HG03565 (cell line): ENCODE data around the gene TSBP1.
"Not testable (repeated sequence)": the region's sequence is repeated elsewhere in the genome, so short reads cannot be mapped to it uniquely, and the experiment has no call there.

Experiments used
- ATAC-seq: cut with Tn5 transposase; IDR thresholded peaks from one replicate; pipeline ENCODE4 v1.9.1; 2021; ENCODE audit warnings: mild to moderate bottlenecking, moderate library complexity; ENCODE audit not compliant: unreplicated experiment

Gene TSBP1

DNA sequence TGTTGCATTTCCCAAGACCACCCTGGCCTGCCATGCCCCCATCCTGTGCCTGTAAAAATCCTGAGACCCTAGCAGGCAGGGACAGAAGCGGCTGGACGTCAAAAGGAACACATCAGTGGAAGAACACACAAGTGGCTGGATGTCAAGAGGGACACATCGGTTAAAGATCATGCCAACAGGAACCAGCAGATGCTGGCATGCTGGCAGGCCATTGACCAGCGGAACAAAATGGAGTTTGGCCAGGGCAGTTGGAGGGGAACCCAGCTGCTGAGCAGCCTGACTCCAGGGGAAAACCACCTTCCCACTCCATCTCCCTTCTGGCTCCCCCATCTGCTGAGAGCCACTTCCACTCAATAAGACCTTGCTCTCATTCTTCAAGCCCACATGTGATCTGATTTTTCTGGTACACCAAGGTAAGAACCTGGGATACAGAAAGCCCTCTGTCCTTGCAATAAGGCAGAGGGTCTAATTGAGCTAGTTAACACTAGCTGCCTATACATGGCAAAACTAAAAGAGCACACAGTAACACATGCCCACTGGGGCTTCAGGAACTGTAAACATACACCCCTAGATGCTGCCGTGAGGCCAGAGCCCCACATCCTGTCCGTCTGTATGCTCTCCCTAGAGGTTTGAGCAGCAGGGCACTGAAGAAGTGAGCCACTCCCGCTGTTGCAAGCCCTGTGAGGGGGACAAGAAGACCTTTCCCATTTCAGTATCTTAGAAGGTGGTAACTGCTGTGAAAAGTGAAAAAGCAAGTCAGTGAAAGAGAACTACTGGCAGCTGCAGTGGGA lies 4.2 kb upstream of the TSBP1 start:
- ATAC-seq, result no peak

DNA sequence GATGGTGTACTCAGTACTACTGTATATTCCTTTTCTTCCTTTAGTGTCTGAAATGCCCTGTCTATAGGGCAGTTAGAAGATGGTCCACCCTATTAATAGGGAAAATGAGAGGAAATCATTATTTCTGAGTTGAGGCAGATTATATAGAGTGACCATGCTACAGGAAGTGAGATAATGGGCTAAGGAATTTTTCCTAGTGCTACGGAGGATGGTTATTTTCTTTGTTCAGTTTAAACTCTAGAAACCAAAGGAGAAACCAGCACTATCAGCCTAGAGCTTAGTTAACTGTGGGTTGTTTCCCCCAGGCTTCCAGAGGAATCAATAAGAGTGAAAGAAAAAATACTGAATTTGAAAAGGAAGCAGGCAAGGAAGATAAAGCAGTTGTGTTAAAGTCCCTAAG lies 474 bp downstream of the TSBP1 start:
- ATAC-seq, result no peak

DNA sequence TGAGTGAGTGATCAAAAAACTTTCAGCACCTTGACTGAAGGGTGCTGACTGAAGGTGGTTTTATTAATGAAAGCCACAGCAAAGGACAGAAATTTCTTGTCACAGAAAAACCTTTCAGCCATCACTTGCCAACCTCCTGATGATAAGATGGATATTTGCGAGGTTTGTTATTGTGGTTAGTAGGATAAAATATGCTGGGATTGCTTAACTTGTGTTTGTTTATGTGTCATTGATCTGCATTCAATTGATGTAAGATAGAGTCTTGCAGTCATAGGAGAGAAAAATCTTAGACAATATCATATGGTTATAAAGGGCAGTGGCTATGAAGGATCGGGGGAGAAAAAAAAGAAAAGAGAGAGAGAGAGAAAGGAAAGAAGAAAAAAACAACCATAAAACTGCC lies 1.2 kb downstream of the TSBP1 start:
- no peak for ATAC-seq

DNA sequence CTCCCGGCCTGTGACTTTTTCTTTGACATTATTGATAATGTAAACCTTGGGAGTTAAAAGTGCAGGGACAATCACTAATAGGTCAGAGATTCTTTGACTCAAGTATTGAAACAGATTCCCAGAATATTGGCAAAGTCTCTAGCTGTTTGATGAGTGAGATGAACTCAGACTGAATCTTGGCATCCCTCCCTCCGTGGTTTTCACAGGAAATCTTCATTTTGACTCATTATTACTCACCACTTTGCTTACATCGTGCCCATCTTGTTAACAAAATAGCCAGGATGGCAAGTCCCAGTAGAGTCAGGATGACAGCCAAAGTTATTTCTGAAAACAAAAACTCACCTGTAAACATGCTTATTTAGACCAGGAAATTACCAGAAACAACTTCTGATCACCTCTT lies 2.0 kb downstream of the TSBP1 start:
- no peak for ATAC-seq

DNA sequence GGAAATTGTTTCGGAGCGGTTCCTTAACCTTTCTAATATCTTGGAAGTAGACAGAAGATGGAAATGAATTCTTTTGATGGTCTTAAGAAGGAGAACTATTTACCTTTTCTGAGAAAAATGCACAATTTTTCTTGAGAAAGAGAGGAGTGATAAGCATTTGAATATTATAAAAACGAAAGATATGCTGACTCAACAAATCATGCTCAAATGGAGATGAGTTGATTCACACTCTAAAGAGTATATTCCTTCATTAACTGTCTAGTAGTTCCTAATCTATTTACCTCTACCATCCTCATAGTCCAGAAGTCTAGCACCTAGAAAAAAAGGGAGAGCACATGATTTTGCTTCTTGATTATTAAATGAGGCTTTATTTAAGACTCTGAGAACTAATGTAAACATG lies 4.1 kb downstream of the TSBP1 start:
- no peak for ATAC-seq

DNA sequence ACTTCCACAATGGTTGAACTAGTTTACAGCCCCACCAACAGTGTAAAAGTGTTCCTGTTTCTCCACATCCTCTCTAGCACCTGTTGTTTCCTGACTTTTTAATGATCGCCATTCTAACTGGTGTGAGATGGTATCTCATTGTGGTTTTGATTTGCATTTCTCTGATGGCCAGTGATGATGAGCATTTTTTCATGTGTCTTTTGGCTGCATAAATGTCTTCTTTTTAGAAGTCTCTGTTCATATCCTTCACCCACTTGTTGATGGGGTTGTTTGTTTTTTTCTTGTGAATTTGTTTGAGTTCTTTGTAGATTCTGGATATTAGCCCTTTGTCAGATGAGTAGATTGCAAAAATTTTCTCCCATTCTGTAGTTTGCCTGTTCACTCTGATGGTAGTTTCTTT lies 12.5 kb downstream of the TSBP1 start:
- not testable (repeated sequence) for ATAC-seq

DNA sequence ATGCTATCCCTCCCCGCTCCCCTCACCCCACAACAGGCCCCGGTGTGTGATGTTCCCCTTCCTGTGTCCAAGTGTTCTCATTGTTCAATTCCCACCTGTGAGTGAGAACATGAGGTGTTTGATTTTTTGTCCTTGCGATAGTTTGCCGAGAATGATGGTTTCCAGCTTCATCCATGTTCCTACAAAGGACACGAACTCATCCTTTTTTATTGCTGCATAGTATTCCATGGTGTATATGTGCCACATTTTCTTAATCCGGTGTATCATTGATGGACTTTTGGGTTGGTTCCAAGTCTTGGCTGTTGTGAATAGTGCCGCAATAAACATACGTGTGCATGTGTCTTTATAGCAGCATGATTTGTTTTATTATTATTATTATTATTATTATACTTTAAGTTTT lies 13.2 kb downstream of the TSBP1 start:
- not testable (repeated sequence) for ATAC-seq

DNA sequence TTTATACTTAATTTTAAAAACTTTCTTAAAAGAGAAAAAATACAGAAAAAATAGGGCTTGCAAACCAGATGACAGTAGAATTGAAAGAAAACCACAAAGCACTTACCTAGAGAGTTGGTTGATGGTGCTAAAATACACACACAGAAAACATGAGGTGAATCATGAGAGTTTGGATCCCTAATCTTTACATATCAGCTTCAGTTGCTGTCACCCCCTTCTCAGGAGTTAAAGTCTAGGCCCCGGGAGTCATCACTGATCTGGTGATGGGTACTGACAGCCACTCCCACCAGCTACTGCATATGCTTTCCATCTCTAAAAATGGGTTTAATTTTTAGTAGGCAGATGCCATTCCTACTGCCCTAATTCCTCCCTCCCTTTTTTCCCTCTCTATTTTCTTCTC lies 16.7 kb downstream of the TSBP1 start:
- no peak for ATAC-seq

DNA sequence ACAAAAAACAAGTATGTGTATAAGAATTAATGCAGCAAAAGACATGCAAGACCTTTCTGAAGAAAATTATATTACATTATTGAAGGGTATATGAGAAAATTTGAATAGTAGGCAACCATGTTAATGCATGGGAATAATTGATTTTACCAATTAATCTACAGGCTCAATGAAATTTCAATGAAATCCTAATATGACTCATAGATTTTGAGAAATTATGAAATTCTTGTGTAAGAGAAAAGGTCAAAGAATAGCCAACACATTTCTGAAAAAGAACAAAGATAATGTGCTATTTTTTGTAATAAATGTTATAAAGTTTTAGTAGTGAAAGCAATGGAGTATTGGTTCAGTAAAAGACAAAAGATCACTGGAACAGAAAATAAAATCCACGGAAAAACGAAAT lies 18.4 kb downstream of the TSBP1 start:
- no peak for ATAC-seq

DNA sequence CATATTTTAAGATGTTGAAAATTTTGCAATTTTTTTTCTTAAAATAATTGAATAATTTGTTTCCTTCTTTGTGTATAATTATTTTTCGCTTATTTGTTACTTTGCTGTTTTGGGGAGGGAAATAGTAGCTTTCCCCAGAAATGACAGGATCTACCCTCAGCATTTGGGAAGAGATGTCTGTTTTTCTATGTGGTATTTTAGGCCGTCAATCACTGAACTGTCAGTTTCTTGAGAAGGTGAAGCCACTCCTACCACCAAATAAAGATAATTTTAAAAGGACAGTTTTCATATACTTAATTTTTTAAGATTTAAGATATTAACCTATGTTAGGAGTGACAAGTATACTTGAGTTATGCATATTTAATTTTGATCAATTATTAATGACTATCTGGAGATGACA lies 31.5 kb downstream of the TSBP1 start:
- ATAC-seq, result no peak

DNA sequence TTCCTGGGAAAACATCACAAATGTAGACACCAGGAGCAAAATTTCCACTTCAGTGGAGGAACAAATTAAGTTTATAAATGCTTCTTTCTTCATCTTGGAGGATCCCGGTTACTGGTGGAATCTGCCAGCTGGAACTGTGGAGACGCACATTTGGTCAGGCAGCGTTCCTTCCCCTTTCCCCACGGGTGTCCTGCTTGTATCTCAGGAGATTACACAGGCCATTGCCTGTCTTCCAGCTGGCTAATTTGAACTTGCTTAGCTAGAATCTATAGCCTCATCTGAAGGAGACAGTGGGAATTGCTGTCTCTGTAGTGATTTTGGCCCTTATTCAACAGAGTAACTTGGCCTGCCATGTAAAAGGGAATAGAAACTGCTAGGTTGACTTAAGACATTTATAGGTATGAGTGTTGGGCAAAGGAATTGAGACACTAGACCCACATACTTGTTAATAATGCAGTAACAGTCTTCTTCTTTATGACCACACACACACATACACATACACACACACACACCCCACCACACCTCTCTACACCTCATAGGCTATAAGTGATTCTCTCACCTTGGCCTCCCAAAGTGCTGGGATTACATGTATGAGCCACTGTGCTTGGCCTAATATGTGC lies 34.4 kb downstream of the TSBP1 start:
- no peak for ATAC-seq

DNA sequence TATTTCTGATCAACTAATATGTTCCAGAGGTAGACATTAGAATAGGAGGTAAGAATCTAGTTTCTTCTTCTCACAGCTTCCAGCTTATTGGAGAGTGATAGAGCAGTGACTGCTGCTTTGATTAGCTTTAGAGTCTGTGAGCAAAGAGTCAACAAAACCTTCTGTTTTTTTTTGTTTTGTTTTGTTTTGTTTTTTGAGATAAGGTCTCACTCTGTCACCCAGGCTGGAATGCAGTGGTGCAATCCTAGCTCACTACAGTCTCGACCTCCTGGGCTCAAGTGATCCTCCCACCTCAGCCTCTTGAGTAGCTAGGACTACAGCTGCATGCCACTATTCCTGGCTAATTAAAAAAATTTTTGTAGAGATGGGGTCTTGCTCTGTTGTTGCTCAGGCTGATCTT lies 39.3 kb downstream of the TSBP1 start:
- ATAC-seq, result no peak

DNA sequence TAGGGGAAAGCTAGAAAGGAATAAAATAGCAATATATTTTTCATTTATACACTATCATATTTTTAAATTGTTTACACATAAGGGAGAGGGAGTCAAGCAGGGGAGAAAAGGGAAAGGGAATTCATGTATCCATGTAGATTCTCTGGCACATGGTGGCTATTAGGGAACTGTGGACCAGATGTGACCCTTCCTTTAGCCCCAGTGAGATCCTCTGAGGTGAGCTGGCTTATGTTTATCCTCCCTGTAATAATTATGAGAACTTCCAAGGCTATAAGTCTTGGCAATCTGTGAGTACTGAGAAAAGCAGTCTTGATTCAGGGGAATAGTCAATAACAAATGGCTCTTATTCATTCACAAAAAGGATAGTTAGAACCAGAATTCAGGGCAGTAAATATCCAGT lies 42.6 kb downstream of the TSBP1 start:
- ATAC-seq, result no peak

DNA sequence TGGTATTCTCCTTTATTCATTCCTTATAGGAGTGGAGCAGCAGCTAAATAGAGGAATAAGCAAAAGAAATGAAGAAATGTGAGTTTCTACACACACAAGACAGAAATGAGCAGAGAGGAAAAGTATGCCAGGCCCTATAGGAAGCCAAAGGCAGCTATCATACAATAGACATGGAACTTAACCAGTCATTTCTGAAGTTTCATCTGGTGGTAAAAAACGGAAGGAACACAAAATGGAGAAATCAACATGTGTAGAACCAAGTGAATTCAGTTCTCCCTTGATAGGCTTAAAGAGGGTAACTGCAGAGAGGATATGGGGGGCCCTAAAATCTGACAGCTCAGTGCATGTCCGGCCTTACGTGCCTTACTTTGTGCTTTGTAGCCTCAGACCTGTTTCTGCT lies 44.6 kb downstream of the TSBP1 start:
- ATAC-seq, result no peak

DNA sequence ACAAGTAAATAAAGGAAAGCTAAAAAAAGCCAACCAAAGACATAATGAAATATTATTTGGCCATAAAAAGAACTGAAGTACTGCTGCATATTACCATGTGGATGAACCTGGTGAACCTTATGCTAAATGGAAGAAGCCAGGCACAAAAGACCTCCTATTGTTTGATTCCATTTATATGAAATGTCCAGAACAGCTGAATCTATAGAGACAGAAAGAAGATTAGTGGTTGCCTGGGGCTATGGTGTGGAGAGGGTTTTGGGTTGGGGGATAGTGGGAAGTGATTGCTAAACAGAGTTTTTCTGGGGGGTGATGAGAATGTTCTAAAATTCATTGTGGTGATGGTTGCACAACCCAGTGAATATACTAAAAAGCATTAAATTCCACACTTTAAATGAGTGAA lies 53.2 kb downstream of the TSBP1 start:
- ATAC-seq, result no peak

DNA sequence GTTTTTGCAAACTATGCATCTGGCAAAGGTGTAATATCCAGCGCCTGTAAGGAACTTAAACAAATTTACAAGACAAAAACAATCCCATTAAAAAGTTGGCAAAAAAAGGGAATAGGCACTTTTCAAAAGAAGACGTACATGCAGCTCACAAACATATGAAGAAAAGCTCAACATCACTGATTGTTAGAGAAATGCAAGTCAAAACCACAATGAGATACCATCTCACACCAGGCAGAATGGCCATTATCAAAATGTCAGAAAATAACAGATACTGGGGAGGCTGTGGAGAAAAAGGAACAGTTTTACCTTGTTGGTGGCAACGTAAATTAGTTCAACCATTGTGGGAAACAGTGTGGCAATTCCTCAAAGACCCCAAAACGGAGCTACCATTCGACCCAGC lies 54.2 kb downstream of the TSBP1 start:
- no peak for ATAC-seq

DNA sequence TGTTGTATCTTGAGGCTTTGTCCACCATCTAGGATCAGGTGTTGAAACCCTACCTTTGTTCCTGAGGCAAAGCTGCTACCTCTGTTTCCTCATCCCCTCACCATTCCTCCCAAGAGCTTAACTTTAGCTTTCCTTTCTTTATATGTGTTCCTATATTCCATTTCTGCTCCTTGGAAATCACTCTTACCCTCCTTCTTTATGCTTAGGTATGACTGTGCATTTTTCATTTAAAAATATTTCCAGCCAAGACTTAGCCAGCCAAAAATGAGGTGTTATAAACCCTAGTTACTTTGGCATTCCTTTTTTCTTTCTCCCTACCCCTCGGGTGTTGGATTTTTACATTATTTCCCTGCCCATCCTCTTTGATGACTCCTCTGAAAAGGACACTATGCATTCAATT lies 57.7 kb downstream of the TSBP1 start:
- ATAC-seq, result no peak

DNA sequence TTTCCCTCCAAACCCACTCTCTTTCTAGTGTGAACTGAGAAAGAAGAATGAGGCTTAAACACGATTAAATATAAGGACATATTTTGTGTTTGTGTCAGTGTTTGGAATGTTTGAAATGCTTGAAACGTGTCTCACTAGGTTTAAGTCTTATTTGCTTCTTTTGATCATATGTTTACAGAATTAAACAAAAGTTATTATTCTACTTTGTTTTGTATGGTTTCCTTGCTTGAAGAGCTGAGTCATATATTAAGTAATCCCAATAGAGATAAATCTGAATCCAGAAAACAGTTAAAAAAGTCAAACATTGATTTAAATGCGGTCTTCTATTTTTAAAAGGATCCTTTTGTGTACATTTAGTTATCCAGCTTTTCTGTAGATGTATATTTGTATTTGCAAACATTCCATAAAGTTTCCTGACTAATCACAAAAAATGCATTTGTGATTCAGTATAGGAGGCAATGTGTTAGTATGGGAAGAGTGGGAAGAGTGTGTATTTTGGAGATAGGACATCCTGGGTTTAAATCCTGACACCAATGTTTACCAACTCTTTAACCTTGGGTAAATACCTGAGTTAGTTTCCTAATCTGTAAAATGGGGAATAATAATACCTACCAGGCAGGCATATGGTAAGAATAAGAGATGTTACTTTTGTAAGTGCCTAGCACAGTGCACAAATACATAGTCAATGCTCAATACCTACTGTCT lies 72.9 kb downstream of the TSBP1 start:
- ATAC-seq, result no peak

DNA sequence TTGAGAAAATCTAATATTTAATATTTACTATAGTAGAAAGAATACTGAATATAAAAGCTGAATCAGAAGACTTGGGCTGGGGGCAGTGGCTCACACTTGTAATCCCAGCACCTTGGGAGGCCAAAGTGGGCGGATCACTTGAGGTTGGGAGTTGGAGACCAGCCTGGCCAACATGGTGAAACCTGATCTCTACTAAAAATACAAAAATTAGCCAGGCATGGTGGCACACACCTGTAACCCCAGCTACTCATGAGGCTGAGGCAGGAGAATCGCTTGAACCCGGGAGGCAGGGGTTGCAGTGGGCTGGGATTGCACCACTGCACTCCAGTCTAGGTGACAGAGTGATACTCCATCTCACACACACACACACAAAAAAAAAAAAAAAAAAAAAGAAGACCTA lies 76.7 kb downstream of the TSBP1 start:
- not testable (repeated sequence) for ATAC-seq

DNA sequence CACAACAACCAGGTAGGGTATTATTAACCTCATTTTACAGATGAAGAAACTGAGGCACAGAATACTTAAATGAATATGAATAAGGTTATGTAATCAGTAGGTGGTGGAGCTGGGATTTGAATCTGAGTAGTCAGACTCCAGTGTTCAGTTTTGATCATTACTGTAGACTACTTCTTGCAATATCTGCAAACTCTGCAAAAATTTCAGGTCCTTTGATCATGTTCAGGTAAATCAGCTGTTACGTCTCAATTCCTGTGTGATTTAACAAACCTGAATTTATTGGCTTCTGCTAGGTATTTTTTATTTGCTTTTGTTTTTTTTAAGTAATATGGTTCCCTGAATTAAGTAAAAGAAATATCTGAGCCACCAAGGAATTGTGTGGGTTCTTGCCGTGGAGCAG lies 77.1 kb downstream of the TSBP1 start:
- ATAC-seq, result no peak

DNA sequence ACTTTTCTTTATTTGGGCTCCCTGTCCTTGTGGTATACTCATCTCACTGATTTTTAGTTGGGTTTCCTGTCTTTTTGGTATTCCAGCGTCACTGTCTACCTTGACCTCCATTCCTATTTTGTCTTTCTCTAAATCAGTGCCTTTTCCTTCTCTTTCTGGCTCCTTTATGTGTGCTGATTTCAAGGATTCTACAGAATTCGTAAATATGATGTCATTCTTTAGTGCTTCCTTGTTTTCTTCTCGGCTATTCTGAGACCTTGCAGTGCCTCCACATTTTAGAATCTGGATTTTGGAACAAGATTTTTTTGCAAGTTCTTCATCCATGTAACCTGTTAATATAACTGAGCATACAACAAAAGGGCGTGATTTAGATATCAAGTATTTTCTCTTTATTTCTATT lies 78.0 kb downstream of the TSBP1 start:
- no peak for ATAC-seq

DNA sequence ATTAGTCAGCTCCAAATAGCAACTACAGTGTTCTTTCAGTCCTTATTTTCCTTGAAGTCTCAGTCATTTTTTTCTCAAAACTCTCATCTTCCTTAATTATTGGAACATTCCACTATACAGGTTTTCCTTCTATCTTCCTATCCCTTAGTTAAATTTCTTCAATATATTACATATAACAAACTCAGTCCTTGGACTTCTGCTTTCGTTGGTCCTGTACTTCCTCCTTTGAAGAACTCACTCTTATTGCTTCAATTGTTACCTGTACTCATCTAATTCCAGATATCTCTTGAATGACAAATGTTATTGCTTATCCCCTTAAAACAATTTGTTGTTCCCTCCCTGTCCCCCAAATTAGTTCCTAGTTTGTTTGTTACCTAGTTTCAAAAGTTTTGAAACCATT lies 80.2 kb downstream of the TSBP1 start:
- no peak for ATAC-seq
